Naive B cell (primary cell): ENCODE data around the gene PAX5. TPM values are rescaled to one million over a fixed set of nuclear protein-coding genes. Genes with fewer than 3 reads are reported as not detected.
"Not testable (repeated sequence)": the region's sequence is repeated elsewhere in the genome, so short reads cannot be mapped to it uniquely, and the experiment has no call there.

Source experiments
- ATAC-seq, 2 donors: fragments of 150-1000 bp; cut with Tn5 transposase; 2 replicates each; pipeline ENCODE4 v1.10.0; 2021; ENCODE audit warnings: low read depth in 2 of 2, mild to moderate bottlenecking in 2 of 2, moderate library complexity in 2 of 2
- DNase-seq: peaks from one replicate; pipeline ENCODE4 v3.0.0; 2022
- H3K27ac Mint-ChIP-seq, 6 donors: one replicate each; pipeline ENCODE4 v1.8.0; 2020 to 2022; ENCODE audit warnings: mild to moderate bottlenecking in 6 of 6, mixed read lengths in 6 of 6, moderate library complexity in 5 of 6, inconsistent platforms in 2 of 6
- H3K27me3 Mint-ChIP-seq, 3 donors: one replicate each; pipeline ENCODE4 v1.8.0; 2021 to 2022; ENCODE audit warnings: mixed read lengths in 3 of 3, mild to moderate bottlenecking in 1 of 3
- H3K36me3 Mint-ChIP-seq, 2 donors: one replicate each; pipeline ENCODE4 v1.8.0; 2020 to 2022; ENCODE audit warnings: mixed read lengths in 2 of 2, inconsistent platforms in 1 of 2, mild to moderate bottlenecking in 1 of 2
- H3K4me1 Mint-ChIP-seq, 3 donors: one replicate each; pipeline ENCODE4 v1.8.0; 2020 to 2022; ENCODE audit warnings: mixed read lengths in 3 of 3, inconsistent platforms in 1 of 3, mild to moderate bottlenecking in 1 of 3, moderate library complexity in 1 of 3
- H3K4me3 Mint-ChIP-seq, 8 donors: one replicate each; pipeline ENCODE4 v1.8.0; 2020 to 2022; ENCODE audit warnings: mild to moderate bottlenecking in 8 of 8, mixed read lengths in 8 of 8, moderate library complexity in 8 of 8, inconsistent platforms in 2 of 8
- H3K9me3 Mint-ChIP-seq, 7 donors: one replicate each; pipeline ENCODE4 v1.8.0; 2020 to 2022; ENCODE audit warnings: mixed read lengths in 7 of 7, mild to moderate bottlenecking in 5 of 7, inconsistent platforms in 2 of 7, moderate library complexity in 1 of 7
- polyA plus RNA-seq, 6 donors: library from polyadenylated mRNA; unstranded; fragments of 300-500 nt; fragmentation: Illumina TruSeq; gene quantifications; one replicate each; pipeline ENCODE4 v1.2.3, GENCODE V29; 2021; ENCODE audit warnings: low read depth in 6 of 6

Gene PAX5
- polyA plus RNA-seq, 6 donors from 2014 or later = 17.1 to 83.5 (median 45.3) TPM

DNA sequence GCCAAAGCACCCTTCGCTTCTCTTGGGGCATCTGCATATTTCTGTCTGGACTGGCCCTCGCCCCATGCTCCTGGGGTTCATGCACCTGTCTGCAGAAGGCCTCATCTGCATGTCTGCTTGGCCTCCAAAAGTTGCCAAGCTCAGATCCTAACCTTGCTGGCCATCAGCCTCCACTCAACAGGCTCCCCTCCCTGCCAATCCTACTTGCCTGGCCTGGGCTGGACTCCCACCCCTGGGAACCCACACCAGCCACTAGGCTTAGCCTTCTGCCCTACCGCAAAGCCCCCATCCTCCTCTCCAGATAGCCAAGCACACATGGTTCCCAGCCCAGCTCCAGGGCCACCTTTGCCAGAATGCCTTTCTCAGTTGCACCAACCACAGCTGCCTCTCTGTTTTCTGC lies 159.8 kb downstream of the PAX5 start:
- peak overlapping the region in 1 of 8 donors; percentile 36 for H3K4me3 Mint-ChIP-seq
- peaks cover 65 to 85% (median 77%) of the 10 kb centered on the region in 3 donors for H3K4me1 Mint-ChIP-seq
- H3K36me3 Mint-ChIP-seq = peaks cover 21 to 48% of the 10 kb centered on the region in 2 donors
- H3K27ac Mint-ChIP-seq = peak overlapping the region in 5 of 6 donors; percentile 5 to 95 (median 80)
- H3K27me3 Mint-ChIP-seq = no peaks in the 10 kb centered on the region
- H3K9me3 Mint-ChIP-seq = peaks cover 0 to 2% (median 0%) of the 10 kb centered on the region in 7 donors
- ATAC-seq (no peak), DNase-seq (no peak)

DNA sequence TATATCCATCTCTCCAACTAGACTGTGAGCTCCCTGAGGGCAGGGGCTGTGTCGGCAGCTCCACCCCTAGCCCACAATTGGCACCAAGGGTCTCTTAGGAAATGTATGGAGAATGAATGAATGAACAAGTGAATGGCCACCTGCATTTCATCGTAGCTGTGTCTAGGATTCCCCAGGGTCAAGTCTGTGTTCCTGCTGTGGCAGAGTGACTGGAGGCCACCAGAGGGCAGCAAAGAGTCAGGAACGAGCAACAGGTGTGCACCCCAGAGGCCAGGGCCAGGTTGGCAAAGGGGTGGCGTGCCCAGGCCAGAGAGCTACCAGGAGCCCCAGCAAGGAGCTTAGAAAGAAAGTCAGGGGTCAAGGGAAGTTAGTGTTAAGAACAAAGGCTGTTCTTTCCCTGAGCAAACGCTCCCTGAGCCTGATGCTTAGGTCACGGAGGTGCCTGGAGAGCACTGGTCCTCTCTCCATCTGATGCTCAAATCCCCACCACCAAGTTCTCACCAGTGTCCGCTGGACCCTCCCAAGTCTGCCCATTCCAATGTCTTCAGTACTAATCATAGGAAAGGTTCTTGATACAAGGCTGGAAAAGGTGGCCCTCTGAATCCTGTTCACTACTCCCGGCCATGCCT lies 160.7 kb downstream of the PAX5 start:
- DNase-seq (peak; percentile 67), ATAC-seq (peak; percentile 83 to 87)
- H3K4me3 Mint-ChIP-seq = peak overlapping the region in 2 of 8 donors; percentile 51 to 55
- H3K27me3 Mint-ChIP-seq = no peaks in the 10 kb centered on the region
- H3K36me3 Mint-ChIP-seq = peaks cover 24 to 44% of the 10 kb centered on the region in 2 donors
- H3K4me1 Mint-ChIP-seq = peaks cover 62 to 87% (median 69%) of the 10 kb centered on the region in 3 donors
- peak overlapping the region; percentile 82 to 96 (median 92) for H3K27ac Mint-ChIP-seq
- H3K9me3 Mint-ChIP-seq = peaks cover 0 to 2% (median 0%) of the 10 kb centered on the region in 7 donors

DNA sequence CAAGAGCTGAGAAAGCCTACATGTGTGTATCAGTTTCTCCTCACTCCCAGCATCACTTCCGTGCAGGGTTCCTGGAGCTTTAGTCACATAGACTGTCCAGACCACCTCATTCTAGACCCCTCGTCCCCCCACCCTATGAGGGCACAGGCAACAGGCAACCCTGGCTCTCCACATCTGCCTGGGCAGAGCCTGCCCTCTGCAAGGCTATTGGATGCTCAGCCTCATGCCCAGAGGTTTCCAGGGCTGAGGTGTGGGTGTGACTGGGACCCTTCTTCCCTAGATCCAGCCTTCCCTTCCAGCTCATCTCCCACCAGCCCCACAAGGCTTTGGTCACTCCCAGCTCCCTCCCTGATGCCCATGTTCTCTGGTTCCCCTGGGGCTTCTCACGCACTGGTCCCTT lies 161.4 kb downstream of the PAX5 start:
- Mint-ChIP-seq H3K36me3 (peaks cover 24 to 40% of the 10 kb centered on the region in 2 donors), H3K9me3 (no peaks in the 10 kb centered on the region), H3K4me1 (peaks cover 59 to 87% (median 69%) of the 10 kb centered on the region in 3 donors), H3K27ac (peak overlapping the region; percentile 82 to 96 (median 92)), H3K27me3 (no peaks in the 10 kb centered on the region), H3K4me3 (peak overlapping the region in 4 of 8 donors; percentile 18 to 50 (median 40))
- DNase-seq (no peak), ATAC-seq (no peak)

DNA sequence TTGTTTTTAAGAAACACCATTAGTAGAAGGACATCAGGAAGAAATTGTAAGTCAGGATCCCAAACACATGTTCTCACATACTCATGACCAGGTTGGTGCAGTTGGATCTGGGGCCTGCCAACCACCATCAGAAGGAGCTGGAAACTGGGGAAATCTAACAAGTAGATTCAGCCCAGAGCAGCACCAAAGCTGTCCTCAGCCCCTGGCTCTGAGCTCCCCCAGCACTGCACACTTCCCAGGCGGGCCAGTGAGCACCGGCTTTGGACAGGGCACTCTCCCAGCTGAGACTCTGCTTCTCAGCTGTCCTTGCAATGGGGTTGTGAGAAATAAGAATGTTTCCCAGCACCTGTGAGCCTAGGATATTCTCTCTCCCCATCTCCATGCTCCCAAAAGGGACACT lies 162.5 kb downstream of the PAX5 start:
- no peak overlapping the region for H3K4me3 Mint-ChIP-seq
- no peaks in the 10 kb centered on the region for H3K27me3 Mint-ChIP-seq
- ATAC-seq = no peak
- H3K9me3 Mint-ChIP-seq = no peaks in the 10 kb centered on the region
- H3K27ac Mint-ChIP-seq = peak overlapping the region in 5 of 6 donors; percentile 68 to 92 (median 90)
- DNase-seq = no peak
- peaks cover 59 to 80% (median 64%) of the 10 kb centered on the region in 3 donors for H3K4me1 Mint-ChIP-seq
- peaks cover 19 to 42% of the 10 kb centered on the region in 2 donors for H3K36me3 Mint-ChIP-seq

DNA sequence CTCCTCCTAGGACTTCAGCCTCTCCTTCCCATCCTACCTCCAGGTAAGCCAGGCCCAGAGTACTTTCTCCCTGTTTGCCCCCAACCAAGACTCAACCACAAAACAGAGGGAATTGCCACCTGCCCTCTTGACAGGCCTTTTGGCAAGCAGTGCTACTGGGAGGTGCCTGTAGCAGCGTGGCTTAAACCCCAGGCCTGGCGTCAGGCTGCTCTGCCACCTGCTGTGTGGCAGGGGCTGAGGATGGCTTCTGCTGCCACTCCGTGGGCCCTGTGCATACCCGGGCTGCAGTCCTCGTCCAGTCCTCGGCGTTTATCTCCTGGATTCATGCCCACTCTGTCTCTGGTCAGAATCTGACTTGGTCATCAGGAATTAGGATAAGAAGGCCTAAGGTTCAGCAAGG lies 163.1 kb downstream of the PAX5 start:
- DNase-seq = no peak
- Mint-ChIP-seq H3K36me3 (peaks cover 19 to 42% of the 10 kb centered on the region in 2 donors), H3K27ac (peak overlapping the region in 5 of 6 donors; percentile 64 to 91 (median 86)), H3K9me3 (no peaks in the 10 kb centered on the region), H3K4me3 (no peak overlapping the region), H3K27me3 (no peaks in the 10 kb centered on the region), H3K4me1 (peaks cover 58 to 77% (median 63%) of the 10 kb centered on the region in 3 donors)
- no peak for ATAC-seq

DNA sequence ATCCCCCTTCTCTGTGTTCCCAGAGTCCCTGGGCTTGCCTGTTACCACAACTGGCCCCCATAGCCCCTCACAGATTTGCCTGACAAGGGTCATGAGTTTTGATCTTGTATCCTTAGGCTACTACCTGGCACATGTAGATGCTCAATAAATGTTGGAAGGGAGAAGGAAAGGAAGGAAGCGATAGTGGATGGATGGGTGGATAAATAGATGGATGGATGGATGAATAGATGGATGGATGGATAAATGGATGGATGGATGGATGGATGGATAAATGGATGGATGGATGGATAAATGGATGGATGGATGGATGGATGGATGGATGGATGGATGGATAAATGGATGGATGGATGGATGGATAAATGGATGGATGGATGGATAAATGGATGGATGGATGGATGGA lies 164.5 kb downstream of the PAX5 start:
- H3K9me3 Mint-ChIP-seq = not testable (repeated sequence)

DNA sequence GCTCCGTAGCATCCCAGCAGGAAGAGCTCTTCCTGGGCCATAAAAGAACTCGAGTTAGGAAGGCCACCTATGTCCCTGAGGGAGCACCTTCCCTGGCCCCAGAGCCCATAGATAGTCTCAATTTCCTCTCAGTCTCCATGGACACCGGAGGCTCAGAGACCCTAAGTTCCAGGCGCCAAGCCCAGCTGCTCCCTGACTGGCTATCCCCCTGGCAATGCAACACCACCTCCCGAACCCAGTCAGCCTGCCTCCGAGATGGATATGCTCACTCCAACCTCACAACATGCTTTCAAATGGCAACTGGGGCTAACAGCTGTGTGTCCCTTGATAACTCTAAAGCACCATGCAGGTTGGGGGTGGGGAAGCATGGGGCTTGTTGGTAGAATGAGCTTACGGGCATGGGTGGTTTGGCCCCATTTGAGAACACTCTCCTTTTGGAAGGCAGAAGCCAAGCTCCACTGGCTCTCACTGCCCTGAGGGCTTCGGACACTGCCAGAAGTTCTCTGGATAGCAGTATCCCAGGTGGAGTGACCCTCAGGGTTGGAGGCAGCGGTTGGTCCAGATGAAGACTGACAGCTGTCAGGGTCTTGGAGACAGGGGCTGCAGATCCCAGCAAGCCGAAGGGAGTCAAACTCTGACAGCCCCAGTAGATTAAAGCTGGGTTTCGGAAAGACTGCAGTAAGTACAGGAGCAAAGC lies 165.3 kb downstream of the PAX5 start:
- Mint-ChIP-seq H3K27ac (peak overlapping the region in 3 of 6 donors; percentile 85 to 94 (median 86)), H3K4me1 (peaks cover 41 to 66% (median 52%) of the 10 kb centered on the region in 3 donors), H3K27me3 (no peaks in the 10 kb centered on the region), H3K36me3 (peaks cover 28 to 43% of the 10 kb centered on the region in 2 donors), H3K4me3 (peak overlapping the region in 2 of 8 donors; percentile 19), H3K9me3 (no peaks in the 10 kb centered on the region)
- DNase-seq (no peak), ATAC-seq (no peak)

More for the DNA sequence above, 164.5 kb downstream of the PAX5 start:
- H3K4me1 Mint-ChIP-seq = peaks cover 50 to 75% (median 60%) of the 10 kb centered on the region in 3 donors
- H3K27ac Mint-ChIP-seq = peak overlapping the region; percentile 71 to 94 (median 84)
- DNase-seq, ATAC-seq, H3K27me3 Mint-ChIP-seq: not testable (repeated sequence)
- H3K36me3 Mint-ChIP-seq = peaks cover 28 to 43% of the 10 kb centered on the region in 2 donors
- peak overlapping the region in 3 of 8 donors; percentile 19 to 47 (median 19) for H3K4me3 Mint-ChIP-seq

DNA sequence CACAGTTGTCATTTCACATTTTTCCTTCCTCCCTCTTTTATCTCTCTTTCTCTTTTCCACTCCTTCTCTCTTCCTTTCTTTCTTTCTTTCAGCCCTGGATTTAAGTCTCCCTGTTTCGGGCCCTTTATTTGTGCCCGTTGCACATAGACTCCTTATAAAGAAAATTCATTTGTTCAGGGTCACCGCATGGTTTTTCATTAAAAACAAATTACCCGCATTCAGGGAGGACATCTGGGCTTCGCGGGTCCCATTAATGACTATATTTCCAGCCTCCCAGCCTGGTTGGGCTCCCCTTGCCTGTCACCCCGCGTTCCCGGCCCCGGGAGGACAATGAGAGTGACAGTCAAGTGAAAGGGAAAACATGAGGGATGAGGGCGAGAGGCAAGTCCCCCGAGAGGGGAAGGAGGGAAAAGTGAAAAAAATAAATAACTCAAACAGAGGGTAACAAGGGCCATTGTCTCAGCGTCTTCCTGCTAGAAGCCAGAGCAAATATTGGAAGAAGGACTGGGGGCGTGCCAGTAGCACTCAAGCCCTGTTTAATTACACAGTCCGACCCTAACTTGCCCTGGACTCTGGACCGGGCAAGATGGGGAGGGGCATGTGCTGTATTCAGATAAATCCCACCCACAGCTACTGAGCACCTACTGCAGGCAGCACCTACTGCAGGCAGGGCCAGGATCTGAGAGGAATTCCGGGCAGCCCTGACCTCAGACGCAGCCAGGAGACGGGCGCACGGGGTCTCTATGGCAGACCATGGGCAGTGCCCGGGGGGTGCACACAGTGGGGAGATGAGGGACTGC lies 166.2 kb downstream of the PAX5 start:
- no peak for ATAC-seq
- Mint-ChIP-seq H3K36me3 (peaks cover 25 to 37% of the 10 kb centered on the region in 2 donors), H3K9me3 (no peaks in the 10 kb centered on the region), H3K4me3 (peak overlapping the region in 1 of 8 donors; percentile 26), H3K27ac (peak overlapping the region; percentile 36 to 91 (median 82)), H3K4me1 (peaks cover 35 to 57% (median 44%) of the 10 kb centered on the region in 3 donors), H3K27me3 (no peaks in the 10 kb centered on the region)
- no peak for DNase-seq

DNA sequence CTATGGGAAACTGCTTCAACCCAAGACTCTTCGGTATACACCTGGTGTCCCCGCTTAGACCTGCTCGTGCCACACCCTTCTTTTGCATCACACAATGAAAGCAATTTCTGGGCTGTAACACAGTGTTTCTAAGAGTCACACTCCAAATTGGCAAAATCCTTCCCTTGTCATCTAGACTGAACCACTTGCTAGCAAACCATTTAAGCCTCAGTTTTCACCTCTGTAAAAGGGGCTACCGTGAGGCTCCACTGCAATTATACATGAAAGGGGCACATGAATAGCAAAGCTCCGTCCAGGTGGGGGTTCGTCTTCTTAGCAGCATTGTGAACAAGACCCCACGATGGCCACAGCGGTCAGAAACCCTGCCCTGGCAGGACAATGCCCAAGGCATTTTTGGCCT lies 166.8 kb downstream of the PAX5 start:
- H3K4me3 Mint-ChIP-seq = peak overlapping the region in 1 of 8 donors; percentile 26
- no peaks in the 10 kb centered on the region for H3K27me3 Mint-ChIP-seq
- H3K36me3 Mint-ChIP-seq = peaks cover 22 to 39% of the 10 kb centered on the region in 2 donors
- peak overlapping the region in 5 of 6 donors; percentile 36 to 91 (median 82) for H3K27ac Mint-ChIP-seq
- ATAC-seq = no peak
- H3K9me3 Mint-ChIP-seq = no peaks in the 10 kb centered on the region
- no peak for DNase-seq
- peaks cover 32 to 60% (median 41%) of the 10 kb centered on the region in 3 donors for H3K4me1 Mint-ChIP-seq

DNA sequence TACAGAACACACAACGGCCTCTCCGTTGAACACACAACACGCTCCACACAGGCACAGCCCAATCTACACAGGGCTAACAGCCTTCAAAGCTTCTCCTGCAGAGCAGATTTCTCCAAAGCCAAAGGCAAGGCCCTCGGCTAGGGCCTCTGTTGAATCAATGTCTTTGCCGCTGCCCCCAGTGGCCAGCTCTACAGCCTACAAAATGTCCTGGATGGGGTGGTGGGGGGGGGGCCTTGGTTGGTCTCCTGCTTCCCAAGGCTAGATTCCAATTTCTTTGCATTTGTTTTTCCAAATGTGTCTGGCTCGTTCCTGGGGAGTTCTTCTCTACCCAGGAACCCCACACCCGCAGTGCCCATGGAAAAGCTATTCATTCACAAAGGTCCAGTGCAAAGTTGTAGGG lies 167.2 kb downstream of the PAX5 start:
- H3K36me3 Mint-ChIP-seq = peaks cover 26 to 43% of the 10 kb centered on the region in 2 donors

DNA sequence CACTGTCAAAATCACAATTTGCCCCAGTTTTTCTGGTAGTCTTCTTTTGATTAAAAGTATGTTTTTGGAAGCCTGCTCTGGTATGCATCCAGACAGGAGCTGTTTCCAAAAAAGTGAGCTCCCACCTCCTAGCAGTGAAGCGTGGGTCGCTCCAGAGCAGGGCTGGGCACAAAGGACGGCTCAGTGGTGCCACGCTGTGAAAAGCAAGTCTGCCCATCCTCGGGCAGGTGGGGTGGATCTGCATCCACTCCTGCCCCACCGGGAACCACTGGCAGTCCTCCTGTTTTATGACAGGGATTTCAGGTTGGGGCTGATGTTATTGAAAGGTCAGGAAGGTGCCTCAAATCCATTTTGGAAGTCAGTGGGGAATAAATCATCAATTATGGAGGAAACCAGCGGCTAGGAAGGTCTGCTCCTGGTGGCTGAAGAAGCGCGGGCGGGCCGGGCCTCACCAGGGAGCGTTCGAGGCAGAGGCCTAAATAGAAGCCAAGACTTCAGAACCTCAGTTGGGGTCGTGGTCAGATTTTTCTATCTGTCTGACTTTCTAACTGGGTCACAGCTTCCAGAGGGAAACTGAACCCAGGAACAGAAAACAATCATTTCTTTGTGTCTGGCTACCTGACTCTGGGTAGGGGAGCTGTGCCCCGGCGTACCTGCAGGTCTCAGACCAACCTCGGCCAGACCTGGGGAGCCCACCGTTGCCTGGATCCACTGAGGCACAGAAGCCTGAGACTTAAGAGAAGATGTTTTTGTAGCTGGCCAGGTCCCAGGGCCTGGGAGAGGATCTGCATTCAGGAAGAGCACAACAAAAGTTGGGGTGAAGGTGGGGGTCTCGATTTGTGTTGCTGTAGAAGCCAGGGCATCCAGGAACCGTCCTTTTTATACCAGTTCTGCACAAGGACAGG lies 168.1 kb downstream of the PAX5 start:
- ATAC-seq = no peak
- H3K27ac Mint-ChIP-seq = peak overlapping the region in 5 of 6 donors; percentile 63 to 97 (median 80)

More for the DNA sequence above, 167.2 kb downstream of the PAX5 start:
- ATAC-seq = no peak
- Mint-ChIP-seq H3K27ac (peak overlapping the region in 4 of 6 donors; percentile 36 to 91 (median 83)), H3K27me3 (no peaks in the 10 kb centered on the region), H3K4me3 (peak overlapping the region in 1 of 8 donors; percentile 1), H3K4me1 (peaks cover 32 to 64% (median 39%) of the 10 kb centered on the region in 3 donors), H3K9me3 (no peaks in the 10 kb centered on the region)
- DNase-seq = no peak

More for the DNA sequence above, 168.1 kb downstream of the PAX5 start:
- Mint-ChIP-seq H3K4me3 (peak overlapping the region in 2 of 8 donors; percentile 61 to 63), H3K36me3 (peaks cover 26 to 51% of the 10 kb centered on the region in 2 donors), H3K4me1 (peaks cover 37 to 65% (median 42%) of the 10 kb centered on the region in 3 donors), H3K27me3 (no peaks in the 10 kb centered on the region), H3K9me3 (no peaks in the 10 kb centered on the region)
- no peak for DNase-seq
